Measurements from ENCODE around the gene FERD3L. TPM values are rescaled to one million over a fixed set of nuclear protein-coding genes. Genes with fewer than 3 reads are reported as not detected.
A peak's percentile ranks its signal among the peaks of the same experiment; 100 is the strongest.

Gene FERD3L
- total RNA-seq, 1 experiment from 2014 or later, result not detected

GRCh38 chr7:19145434-19146115 lies 354 bp upstream of the FERD3L start:
- Mint-ChIP-seq H3K27ac (no peak overlapping the region), H3K36me3 (ENCODE audit: insufficient read depth in 1 of 3, low read depth in 3 of 3) (no peaks in the 10 kb centered on the region), H3K27me3 (ENCODE audit: low read depth) (peaks cover 79% of the 10 kb centered on the region), H3K4me3 (peak overlapping the region; percentile 65 to 90), H3K9me3 (peaks cover 0 to 4% of the 10 kb centered on the region in 2 experiments; a peak in 1 of 5 replicates), H3K4me1 (peaks cover 30 to 45% of the 10 kb centered on the region in 2 experiments)
- H2AFZ ChIP-seq (ENCODE audit: low read length), result no peak overlapping the region
- no peak overlapping the region for H2BK120ac ChIP-seq (ENCODE audit: low read depth, low read length, poor library complexity, severe bottlenecking)
- H2BK15ac ChIP-seq (ENCODE audit: low read depth, low read length), result no peak overlapping the region
- no peak overlapping the region for H2BK5ac ChIP-seq (ENCODE audit: insufficient read length, low read length)
- no peaks in the 10 kb centered on the region for H4K20me1 ChIP-seq (ENCODE audit: control insufficient read depth, insufficient read depth, insufficient read length)
- H3K56ac ChIP-seq (ENCODE audit: insufficient read length, low read depth, low read length), result no peak overlapping the region
- H2AK5ac ChIP-seq (ENCODE audit: insufficient read length, low read length), result no peak overlapping the region
- peaks cover 30% of the 10 kb centered on the region for H3K27me3 ChIP-seq (ENCODE audit: insufficient read depth, low read length)
- H3K14ac ChIP-seq (ENCODE audit: insufficient read depth, low read length), result no peak overlapping the region
- H3K23ac ChIP-seq (ENCODE audit: insufficient read length, low read depth, low read length), result no peak overlapping the region
- H3K79me1 ChIP-seq (ENCODE audit: insufficient read depth, low read depth, low read length, poor library complexity, severe bottlenecking), result no peaks in the 10 kb centered on the region
- no peak overlapping the region for H3K4ac ChIP-seq (ENCODE audit: low read depth, low read length)
- no CpG with 5 or more reads among the region's 19 CpGs for WGBS (ENCODE audit: extremely low coverage, insufficient read length, low lambda C conversion rate)
- peaks cover 20% of the 10 kb centered on the region for H3K23me2 ChIP-seq (ENCODE audit: insufficient read length, low read depth, low read length, poor library complexity, severe bottlenecking)
- no peak for TF ChIP-seq CTCF (conservative IDR thresholded peaks at IDR 0.05)
- peak overlapping the region; percentile 89 for H3K4me2 ChIP-seq (ENCODE audit: insufficient read depth, insufficient read length, low read length)
- peak; percentile 66 for DNase-seq
- H3T11ph ChIP-seq (ENCODE audit: low read length), result no peak overlapping the region
- H3K18ac ChIP-seq (ENCODE audit: insufficient read length, low read depth, low read length), result no peak overlapping the region
- no peak overlapping the region for H2BK20ac ChIP-seq (ENCODE audit: low read depth, low read length, poor library complexity, severe bottlenecking)
- H4K5ac ChIP-seq (ENCODE audit: insufficient read length, low read depth, low read length), result no peak overlapping the region
- H4K91ac ChIP-seq (ENCODE audit: insufficient read length, low read depth, low read length), result no peak overlapping the region
- no peaks in the 10 kb centered on the region for H3K9me3 ChIP-seq (ENCODE audit: control insufficient read depth, low read depth, low read length)
- H3K27ac ChIP-seq (ENCODE audit: insufficient read length, low read depth, low read length), result no peak overlapping the region
- H2BK12ac ChIP-seq (ENCODE audit: insufficient read length, low read depth, low read length), result no peak overlapping the region
- H3K9ac ChIP-seq (ENCODE audit: extremely low read depth, insufficient read length, low read length), result no peak overlapping the region
- H3K4me1 ChIP-seq (ENCODE audit: insufficient read depth, low read length), result no peaks in the 10 kb centered on the region; the same call in 1 of the 2 replicates
- H3K79me2 ChIP-seq (ENCODE audit: insufficient read depth, low read length), result no peaks in the 10 kb centered on the region
- no peak overlapping the region for H4K8ac ChIP-seq (replicated peaks; ENCODE audit: insufficient read length, low read depth, low read length)

All from H9 (cell line).